ENCODE measurements around the gene RBBP8.

RBBP8 gene

DNA sequence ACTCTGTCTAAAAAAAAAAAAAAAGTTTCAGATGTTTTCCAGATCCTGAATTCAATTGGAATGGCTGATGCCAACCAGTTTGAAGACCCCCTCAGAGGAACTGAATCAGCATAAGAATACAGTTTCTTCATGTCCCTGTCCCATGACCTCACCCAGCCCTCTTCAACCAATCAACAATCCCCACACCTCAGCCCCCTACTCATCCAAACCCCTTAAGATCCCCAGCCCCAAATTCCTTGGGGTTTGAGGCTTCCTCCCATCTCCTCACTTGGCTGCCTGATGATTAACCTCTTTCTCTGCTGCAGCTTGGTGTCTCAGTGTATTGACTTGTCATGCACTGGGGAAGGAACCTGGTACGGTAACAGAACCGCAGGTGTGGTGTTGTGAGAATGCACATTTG lies 104.5 kb downstream of the RBBP8 start:
- H3K4me3 ChIP-seq (ENCODE audit: low read depth, low read length) = no peak overlapping the region
- no peak for DNase-seq (ENCODE audit: low read depth)
- TF ChIP-seq, protein P1, sequence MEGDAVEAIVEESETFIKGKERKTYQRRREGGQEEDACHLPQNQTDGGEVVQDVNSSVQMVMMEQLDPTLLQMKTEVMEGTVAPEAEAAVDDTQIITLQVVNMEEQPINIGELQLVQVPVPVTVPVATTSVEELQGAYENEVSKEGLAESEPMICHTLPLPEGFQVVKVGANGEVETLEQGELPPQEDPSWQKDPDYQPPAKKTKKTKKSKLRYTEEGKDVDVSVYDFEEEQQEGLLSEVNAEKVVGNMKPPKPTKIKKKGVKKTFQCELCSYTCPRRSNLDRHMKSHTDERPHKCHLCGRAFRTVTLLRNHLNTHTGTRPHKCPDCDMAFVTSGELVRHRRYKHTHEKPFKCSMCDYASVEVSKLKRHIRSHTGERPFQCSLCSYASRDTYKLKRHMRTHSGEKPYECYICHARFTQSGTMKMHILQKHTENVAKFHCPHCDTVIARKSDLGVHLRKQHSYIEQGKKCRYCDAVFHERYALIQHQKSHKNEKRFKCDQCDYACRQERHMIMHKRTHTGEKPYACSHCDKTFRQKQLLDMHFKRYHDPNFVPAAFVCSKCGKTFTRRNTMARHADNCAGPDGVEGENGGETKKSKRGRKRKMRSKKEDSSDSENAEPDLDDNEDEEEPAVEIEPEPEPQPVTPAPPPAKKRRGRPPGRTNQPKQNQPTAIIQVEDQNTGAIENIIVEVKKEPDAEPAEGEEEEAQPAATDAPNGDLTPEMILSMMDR (IDR thresholded peaks at IDR 0.05; ENCODE audit: control insufficient read depth, extremely low read depth, insufficient read depth) = no peak

DNA sequence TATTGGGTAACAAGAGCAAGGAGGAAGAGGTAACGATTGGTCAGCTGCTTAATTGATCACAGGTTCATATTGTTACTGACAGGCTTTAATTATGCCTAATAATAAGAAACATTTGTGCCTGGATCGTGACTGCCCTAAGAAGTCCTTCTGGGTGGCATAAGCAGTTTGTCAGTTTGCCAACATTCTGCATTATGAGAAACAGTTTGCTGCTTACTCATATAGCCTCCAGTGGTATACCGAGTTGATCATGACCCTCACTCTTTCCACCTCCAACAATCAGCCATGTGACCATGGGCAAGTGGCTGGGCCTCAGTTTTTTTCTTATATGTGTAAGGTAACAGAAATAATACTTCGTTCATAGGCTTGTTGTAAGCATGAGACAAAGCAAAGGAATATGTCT lies 105.6 kb downstream of the RBBP8 start:
- TF ChIP-seq, protein P1 (IDR thresholded peaks at IDR 0.05; ENCODE audit: control insufficient read depth, extremely low read depth, insufficient read depth) = no peak
- H3K4me3 ChIP-seq (ENCODE audit: low read depth, low read length) = no peak overlapping the region
- DNase-seq (ENCODE audit: low read depth) = no peak

DNA sequence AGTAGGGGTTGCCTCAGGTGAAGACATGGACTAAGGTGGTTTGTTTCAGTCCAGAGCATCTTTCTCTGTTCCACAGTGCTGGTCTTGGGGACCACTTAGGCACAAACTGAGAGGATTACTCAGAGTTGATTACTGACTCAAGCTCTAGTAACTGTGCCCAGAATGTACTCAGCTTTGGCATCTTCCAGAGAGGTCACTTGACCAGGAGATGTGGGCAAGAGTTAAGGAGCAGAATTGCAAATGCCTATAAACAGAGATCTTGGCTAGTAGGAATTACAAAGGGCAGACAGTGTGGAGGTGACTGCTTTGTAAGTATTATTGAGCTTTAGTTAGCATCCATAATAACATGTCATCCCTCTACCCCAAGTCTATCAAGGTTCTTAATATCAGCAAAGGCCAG lies 109.0 kb downstream of the RBBP8 start:
- TF ChIP-seq, protein P1 (IDR thresholded peaks at IDR 0.05; ENCODE audit: control insufficient read depth, extremely low read depth, insufficient read depth) = no peak

DNA sequence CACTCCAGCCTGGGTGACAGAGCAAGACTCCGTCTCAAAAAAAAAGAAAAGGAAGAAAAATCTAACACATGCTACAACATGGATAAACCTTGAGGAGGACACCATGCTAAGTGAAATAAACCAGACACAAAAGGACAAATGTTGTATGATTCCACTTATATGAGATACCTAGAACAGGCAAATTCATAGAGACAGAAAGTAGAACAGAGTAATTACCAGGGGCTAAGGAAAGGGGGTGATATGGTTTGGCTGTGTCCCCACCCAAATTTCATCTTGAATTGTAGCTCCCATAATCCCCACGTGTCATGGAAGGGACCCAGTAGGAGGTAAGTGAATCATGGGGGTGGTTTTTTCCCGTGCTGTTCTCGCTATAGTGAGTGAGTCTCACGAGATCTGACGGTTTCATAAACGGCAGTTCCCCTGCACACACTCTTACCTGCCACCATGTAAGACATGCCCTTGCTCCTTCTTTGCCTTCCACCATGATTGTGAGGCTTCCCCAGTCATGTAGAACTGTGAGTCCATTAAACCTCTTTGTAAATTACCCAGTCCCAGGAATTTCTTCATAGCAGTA lies 110.8 kb downstream of the RBBP8 start:
- TF ChIP-seq, protein P1 (IDR thresholded peaks at IDR 0.05; ENCODE audit: control insufficient read depth, extremely low read depth, insufficient read depth) = no peak
- H3K4me3 ChIP-seq (ENCODE audit: low read depth, low read length) = no peak overlapping the region
- no peak for DNase-seq (ENCODE audit: low read depth)

More for the DNA sequence above, 109.0 kb downstream of the RBBP8 start:
- no peak overlapping the region for H3K4me3 ChIP-seq (ENCODE audit: low read depth, low read length)
- no peak for DNase-seq (ENCODE audit: low read depth)

DNA sequence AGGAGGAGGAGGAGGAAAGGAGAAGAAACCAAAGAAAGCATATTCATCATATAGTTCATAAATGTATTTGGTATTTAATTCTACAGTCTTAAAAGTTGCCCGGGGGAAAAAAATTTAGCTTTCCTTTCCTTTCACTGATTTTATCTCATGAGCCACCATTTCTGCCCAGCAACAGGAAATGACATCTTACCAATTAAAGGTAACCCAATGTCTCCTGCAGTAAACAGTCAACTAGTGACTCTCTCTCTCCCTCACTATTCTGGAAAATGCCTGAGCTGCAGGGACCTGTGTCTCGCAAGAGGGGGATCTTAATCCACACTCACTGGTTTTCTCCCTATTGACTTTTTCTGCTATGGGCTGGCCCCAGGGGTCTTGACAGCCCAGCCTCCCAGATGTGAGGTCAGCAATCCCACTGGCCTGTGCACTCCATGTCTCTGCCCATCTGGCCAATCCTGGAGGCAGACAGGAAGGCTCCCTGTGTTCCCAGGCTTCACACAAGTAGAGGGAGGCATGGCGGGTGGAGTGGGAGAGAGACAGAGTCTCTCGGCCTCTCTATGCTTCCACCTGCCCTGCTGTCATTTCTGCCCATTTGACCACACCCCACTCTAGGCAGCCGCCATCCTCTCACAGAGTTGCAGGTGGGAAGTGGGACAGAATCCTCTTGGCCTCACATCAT lies 116.7 kb downstream of the RBBP8 start:
- DNase-seq (ENCODE audit: low read depth) = no peak

DNA sequence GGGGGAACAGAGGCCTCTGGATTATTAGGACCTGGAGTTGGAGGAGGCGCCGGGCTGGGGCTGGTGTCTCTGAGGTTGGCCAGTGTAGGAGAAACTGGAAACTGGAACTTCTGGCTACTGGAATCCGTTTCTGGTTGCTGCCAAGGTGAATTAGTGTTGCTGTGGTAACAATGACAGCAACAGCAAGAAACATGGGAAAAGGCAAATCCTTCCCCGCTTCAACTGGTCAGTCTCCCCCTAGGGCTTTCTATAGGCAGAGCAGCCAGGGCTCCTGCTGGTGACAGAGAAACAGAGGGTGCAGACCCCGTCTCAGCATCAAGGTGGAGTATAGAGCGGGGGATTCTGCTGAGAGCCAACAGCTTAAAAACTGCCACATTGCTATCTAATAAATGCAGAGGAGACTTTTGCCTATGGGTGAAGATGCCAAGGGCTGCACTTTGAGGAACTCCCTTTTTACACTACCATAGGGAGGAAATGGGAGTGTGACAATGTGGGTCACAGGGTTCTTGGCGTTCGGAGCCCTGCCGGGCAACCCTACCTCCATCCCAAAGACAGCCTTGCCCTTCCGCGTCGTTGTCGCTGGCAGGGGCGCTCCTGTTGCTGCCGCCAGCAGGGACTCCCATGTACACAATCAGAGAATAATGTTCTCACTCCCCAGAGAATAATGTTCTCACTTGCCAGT lies 120.8 kb downstream of the RBBP8 start:
- peak; percentile 27 for DNase-seq (ENCODE audit: low read depth)
- no peak overlapping the region for H3K4me3 ChIP-seq (ENCODE audit: low read depth, low read length)
- TF ChIP-seq, protein P1 (IDR thresholded peaks at IDR 0.05; ENCODE audit: control insufficient read depth, extremely low read depth, insufficient read depth) = no peak

More for the DNA sequence above, 116.7 kb downstream of the RBBP8 start:
- H3K4me3 ChIP-seq (ENCODE audit: low read depth, low read length) = no peak overlapping the region
- TF ChIP-seq, protein P1 (IDR thresholded peaks at IDR 0.05; ENCODE audit: control insufficient read depth, extremely low read depth, insufficient read depth) = no peak
